ENCODE results near the gene ZC3H7B. TPM values are rescaled to one million over a fixed set of nuclear protein-coding genes. Genes with fewer than 3 reads are reported as not detected.

ZC3H7B gene
- total and polyA plus RNA-seq, 2 experiments from 2014 or later: 5.7 to 61.5 TPM

- no peak for TF ChIP-seq REST (IDR thresholded peaks at IDR 0.05; ENCODE audit: unreplicated experiment)
- no peak for TF ChIP-seq ZNF114 (CRISPR knock-in tag; IDR thresholded peaks at IDR 0.05)
- no peak for TF ChIP-seq STAT1 (IDR thresholded peaks at IDR 0.05; ENCODE audit: unreplicated experiment)
- no peak for TF ChIP-seq CREB1 (CRISPR knock-in tag; IDR thresholded peaks at IDR 0.05; ENCODE audit: low read depth)
- no peak for TF ChIP-seq POLR2AphosphoS5 (IDR thresholded peaks at IDR 0.05; ENCODE audit: low read depth)
- TF ChIP-seq JUNB (IDR thresholded peaks at IDR 0.05; ENCODE audit: unreplicated experiment): no peak
- no peak for TF ChIP-seq NANOG (IDR thresholded peaks at IDR 0.05; ENCODE audit: borderline replicate concordance)
- no peak for TF ChIP-seq EZH2phosphoT487 (IDR thresholded peaks at IDR 0.05; ENCODE audit: unreplicated experiment)
- TF ChIP-seq ETS1 (IDR thresholded peaks at IDR 0.05): no peak
- TF ChIP-seq EZH2 (IDR thresholded peaks at IDR 0.05; ENCODE audit: low read depth, unreplicated experiment): no peak
- TF ChIP-seq CTCF (conservative IDR thresholded peaks at IDR 0.05; ENCODE audit: low read depth in 2 of 2): no peak
- TF ChIP-seq ZNF331 (CRISPR knock-in tag; IDR thresholded peaks at IDR 0.05; ENCODE audit: low read depth): no peak
Observed at GRCh38 chr22:41365425-41365824, 64.1 kb downstream of the ZC3H7B start (continued).

- no peak for ATAC-seq
- no peaks in the 10 kb centered on the region for H4K20me1 ChIP-seq (replicated peaks; ENCODE audit: insufficient read depth)
- Mint-ChIP-seq H3K9me3 (no peaks in the 10 kb centered on the region; the same call in 2 of the 3 replicates), H3K27ac (no peak overlapping the region), H3K27me3 (ENCODE audit: insufficient read depth, low read depth, poor library complexity) (no peaks in the 10 kb centered on the region), H3K4me1 (peaks cover 34% of the 10 kb centered on the region), H3K36me3 (ENCODE audit: low read depth) (no peaks in the 10 kb centered on the region), H3K4me3 (no peak overlapping the region)
- H3K4me2 ChIP-seq: no peak overlapping the region
- 0 out of 2 replicates have a peak overlapping the region, but pooled peaks have one; percentile 87 for H2AFZ ChIP-seq
- H3K27ac ChIP-seq (ENCODE audit: low read depth): no peak overlapping the region
- DNase-seq (ENCODE audit: low spot score): no peak
- H3K4me1 ChIP-seq (ENCODE audit: insufficient read depth): peaks cover 18% of the 10 kb centered on the region; the same call in 1 of the 2 replicates
- no peaks in the 10 kb centered on the region for H3K36me3 ChIP-seq (ENCODE audit: insufficient read depth)
- H3K9me2 ChIP-seq (ENCODE audit: insufficient read depth): no peaks in the 10 kb centered on the region
- H3K27me3 ChIP-seq (ENCODE audit: insufficient read depth): no peaks in the 10 kb centered on the region
- H3K79me2 ChIP-seq (replicated peaks; ENCODE audit: insufficient read depth): no peaks in the 10 kb centered on the region
- 0 out of 2 replicates have a peak, but pooled peaks cover under 1% of the 10 kb centered on the region for H3F3A ChIP-seq (replicated peaks; ENCODE audit: low read depth)
- no peak overlapping the region for H3K4me3 ChIP-seq
- TF ChIP-seq ZNF114 (CRISPR knock-in tag; IDR thresholded peaks at IDR 0.05) (no peak), EZH2phosphoT487 (IDR thresholded peaks at IDR 0.05; ENCODE audit: unreplicated experiment) (no peak), JUNB (IDR thresholded peaks at IDR 0.05; ENCODE audit: unreplicated experiment) (no peak), REST (IDR thresholded peaks at IDR 0.05; ENCODE audit: unreplicated experiment) (no peak), STAT1 (IDR thresholded peaks at IDR 0.05; ENCODE audit: unreplicated experiment) (no peak), POLR2AphosphoS5 (IDR thresholded peaks at IDR 0.05; ENCODE audit: low read depth) (no peak), EZH2 (IDR thresholded peaks at IDR 0.05; ENCODE audit: low read depth, unreplicated experiment) (no peak), CTCF (conservative IDR thresholded peaks at IDR 0.05; ENCODE audit: low read depth in 2 of 2) (no peak)
Observed at GRCh38 chr22:41366323-41367029, 65.2 kb downstream of the ZC3H7B start.
